Measurements from ENCODE around the gene NEDD1. TPM values are rescaled to one million over a fixed set of nuclear protein-coding genes. Genes with fewer than 3 reads are reported as not detected.

NEDD1 gene
- total RNA-seq, 1 donor from 2014 or later = 17.8 TPM

- intact Hi-C loops (cut with DNase I) = no loop called here
- no peak overlapping the region for H3K4me3 ChIP-seq
- no peak for DNase-seq
- TF ChIP-seq CTCF (IDR thresholded peaks at IDR 0.05) = no peak
- no peak overlapping the region for H3K27ac ChIP-seq
- peaks cover 10% of the 10 kb centered on the region for H3K4me1 ChIP-seq
- H3K27me3 ChIP-seq = no peaks in the 10 kb centered on the region
- no peaks in the 10 kb centered on the region for H3K36me3 ChIP-seq
- ATAC-seq = no peak
- H3K9me3 ChIP-seq = no peaks in the 10 kb centered on the region
Measured at GRCh38 chr12:96912943-96913342, 5.9 kb downstream of the NEDD1 start.

GRCh38 chr12:96919510-96920210 lies 12.6 kb downstream of the NEDD1 start:
- H3K27ac ChIP-seq = no peak overlapping the region
- H3K27me3 ChIP-seq = no peaks in the 10 kb centered on the region
- H3K9me3 ChIP-seq = no peaks in the 10 kb centered on the region
- H3K36me3 ChIP-seq = peaks cover 7% of the 10 kb centered on the region
- ATAC-seq (no peak), DNase-seq (no peak)
- no peaks in the 10 kb centered on the region for H3K4me1 ChIP-seq
- no peak for TF ChIP-seq CTCF (IDR thresholded peaks at IDR 0.05)
- intact Hi-C loops (cut with DNase I) = no loop called here
- H3K4me3 ChIP-seq = no peak overlapping the region

GRCh38 chr12:96948782-96949181 lies 41.7 kb downstream of the NEDD1 start:
- DNase-seq = no peak
- TF ChIP-seq CTCF (IDR thresholded peaks at IDR 0.05) = no peak
- Histone ChIP-seq H3K27ac (no peak overlapping the region), H3K4me3 (no peak overlapping the region), H3K9me3 (no peaks in the 10 kb centered on the region), H3K4me1 (no peaks in the 10 kb centered on the region), H3K36me3 (peaks cover 41% of the 10 kb centered on the region), H3K27me3 (no peaks in the 10 kb centered on the region)
- ATAC-seq = no peak
- intact Hi-C loops (cut with DNase I) = no loop called here

GRCh38 chr12:96979532-96979931 lies 72.5 kb downstream of the NEDD1 start:
- Histone ChIP-seq H3K27ac (no peak overlapping the region), H3K36me3 (no peaks in the 10 kb centered on the region), H3K27me3 (no peaks in the 10 kb centered on the region), H3K4me3 (no peak overlapping the region), H3K9me3 (no peaks in the 10 kb centered on the region), H3K4me1 (no peaks in the 10 kb centered on the region)
- no peak for ATAC-seq
- no peak for TF ChIP-seq CTCF (IDR thresholded peaks at IDR 0.05)
- intact Hi-C loops (cut with DNase I) = no loop called here
- DNase-seq = no peak

GRCh38 chr12:96980991-96981414 lies 73.9 kb downstream of the NEDD1 start:
- H3K9me3 ChIP-seq = no peaks in the 10 kb centered on the region
- no peak overlapping the region for H3K27ac ChIP-seq
- no peak for DNase-seq
- H3K4me1 ChIP-seq = peaks cover 6% of the 10 kb centered on the region
- TF ChIP-seq CTCF (IDR thresholded peaks at IDR 0.05) = no peak
- no peaks in the 10 kb centered on the region for H3K36me3 ChIP-seq
- ATAC-seq = no peak
- H3K27me3 ChIP-seq = peaks cover 9% of the 10 kb centered on the region
- no peak overlapping the region for H3K4me3 ChIP-seq
- intact Hi-C loops (cut with DNase I) = loop anchor here (10.0 kb wide), 1 partner anchor 406 kb away; no protein-coding TSS in a partner anchor

Data from upper lobe of right lung (tissue), 1 donor.